Body of pancreas (tissue), 4 donors: ENCODE measurements around the gene PNPLA3. TPM values are rescaled to one million over a fixed set of nuclear protein-coding genes. Genes with fewer than 3 reads are reported as not detected.
A peak's percentile ranks its signal among the peaks of the same experiment; 100 is the strongest.

Source experiments
- ATAC-seq: fragments of 150-250 bp; one replicate; pipeline ENCODE4 v1.9.1; 2016
- DNase-seq, 4 donors: peaks; one replicate each; pipeline ENCODE4 v3.0.0-alpha.2; 2019
- H3K27ac ChIP-seq, 4 donors: fragments of 200-600 bp; sonication (generic); 1 replicate in 3 of 4; 2 replicates in 1 of 4; pipeline versions ENCODE4 v1.5.1 to v1.6.1; 2016 to 2019; ENCODE audit warnings: mild to moderate bottlenecking in 1 of 4, mixed read lengths in 1 of 4, moderate library complexity in 1 of 4
- H3K27me3 ChIP-seq, 2 donors: fragments of 200-600 bp; sonication (generic); one replicate each; pipeline ENCODE4 v1.6.0; 2016; ENCODE audit warnings: mild to moderate bottlenecking in 1 of 2
- H3K36me3 ChIP-seq, 2 donors: fragments of 200-600 bp; sonication (generic); replicated peaks in 1 of 2; 2 replicates each; pipeline ENCODE4 v1.5.1; 2016; ENCODE audit warnings: low read depth in 2 of 2; ENCODE audit not compliant: insufficient read depth in 1 of 2
- H3K4me1 ChIP-seq: fragments of 200-600 bp; sonication (generic); one replicate; pipeline ENCODE4 v1.6.0; 2016
- H3K4me3 ChIP-seq, 2 donors: fragments of 200-600 bp; sonication (generic); 1 replicate in 1 of 2; 2 replicates in 1 of 2; pipeline ENCODE4 v1.5.1; 2016 to 2019
- H3K9me3 ChIP-seq, 3 donors: fragments of 200-600 bp; sonication (generic); 1 replicate in 2 of 3; 2 replicates in 1 of 3; pipeline ENCODE4 v1.5.1; 2016
- CTCF ChIP-seq, 7 experiments: fragments of 450-650 bp in 4 of 7; fragments of 200-600 bp in 3 of 7; sonication (generic) in 3 of 7; IDR thresholded peaks; one replicate each; pipeline ENCODE4 v1.5.1; 2016 to 2019; ENCODE audit warnings: antibody characterized with exemption in 7 of 7
- POLR2A ChIP-seq, 3 donors: fragments of 450-650 bp; IDR thresholded peaks; one replicate each; pipeline ENCODE4 v1.6.1; 2016; ENCODE audit warnings: antibody characterized with exemption in 3 of 3, mild to moderate bottlenecking in 2 of 3
- WGBS, 2 donors: methylation state at CpG; one replicate each; pipeline ENCODE4 v1.1.5; 2017; 5-methylcytosine and 5-hydroxymethylcytosine counted together
- intact Hi-C: fragments of 100-400 bp; cut with DNase I; formaldehyde crosslinking; loops from one replicate; pipeline ENCODE4 v1.15.1; 2023
- total RNA-seq, 2 donors: library from RNA; depleted of rRNA; stranded (reverse); fragments of >200 nt; gene quantifications; one replicate each; pipeline ENCODE4 v1.1.0, GENCODE V29; 2016

PNPLA3 gene
- total RNA-seq, 2 donors from 2014 or later = 0.66 to 0.78 TPM

GRCh38 chr22:43919106-43919973, 4.3 kb upstream of the PNPLA3 start:
- DNase-seq (peak; percentile 23 to 58 (median 52)), ATAC-seq (no peak)
- no peak overlapping the region for H3K27ac ChIP-seq
- no peak overlapping the region for H3K4me3 ChIP-seq
- H3K27me3 ChIP-seq = peaks cover 0 to 3% of the 10 kb centered on the region in 2 donors
- no peaks in the 10 kb centered on the region for H3K36me3 ChIP-seq
- peaks cover 15% of the 10 kb centered on the region for H3K4me1 ChIP-seq
- H3K9me3 ChIP-seq = no peaks in the 10 kb centered on the region
- WGBS, 2 donors = 49 to 53% methylated on average over 14 to 16 of the region's 16 CpGs
- TF ChIP-seq CTCF (IDR thresholded peaks at IDR 0.05) = no peak
- intact Hi-C loops = no loop called here

GRCh38 chr22:43921370-43921769, 2.2 kb upstream of the PNPLA3 start:
- Histone ChIP-seq H3K36me3 (no peaks in the 10 kb centered on the region), H3K27me3 (peaks cover 0 to 4% of the 10 kb centered on the region in 2 donors), H3K9me3 (no peaks in the 10 kb centered on the region), H3K27ac (no peak overlapping the region), H3K4me3 (no peak overlapping the region), H3K4me1 (peaks cover 16% of the 10 kb centered on the region)
- intact Hi-C loops = no loop called here
- TF ChIP-seq POLR2A (IDR thresholded peaks at IDR 0.05) = no peak
- ATAC-seq (no peak), DNase-seq (no peak)
- 47% methylated on average over 4 of the region's 4 CpGs; no CpG with 5 or more reads in 1 of the 2 donors for WGBS, 2 donors

GRCh38 chr22:43922123-43922522, 1.5 kb upstream of the PNPLA3 start:
- DNase-seq (no peak), ATAC-seq (no peak)
- Histone ChIP-seq H3K4me3 (no peak overlapping the region), H3K4me1 (peaks cover 16% of the 10 kb centered on the region), H3K36me3 (no peaks in the 10 kb centered on the region), H3K27ac (no peak overlapping the region), H3K27me3 (peaks cover 0 to 4% of the 10 kb centered on the region in 2 donors), H3K9me3 (no peaks in the 10 kb centered on the region)
- 62% methylated on average over 3 of the region's 3 CpGs; no CpG with 5 or more reads in 1 of the 2 donors for WGBS, 2 donors
- TF ChIP-seq CTCF (IDR thresholded peaks at IDR 0.05) = no peak
- intact Hi-C loops = no loop called here

GRCh38 chr22:43923191-43923590, 414 bp upstream of the PNPLA3 start:
- Histone ChIP-seq H3K9me3 (no peaks in the 10 kb centered on the region), H3K27ac (no peak overlapping the region), H3K4me1 (peaks cover 16% of the 10 kb centered on the region), H3K27me3 (peaks cover 0 to 4% of the 10 kb centered on the region in 2 donors), H3K4me3 (no peak overlapping the region), H3K36me3 (no peaks in the 10 kb centered on the region)
- ATAC-seq = no peak
- DNase-seq = peak in 2 of 4 donors; percentile 3 to 11
- 5 to 7% methylated on average over 7 to 13 of the region's 13 CpGs for WGBS, 2 donors
- intact Hi-C loops = no loop called here
- TF ChIP-seq CTCF (IDR thresholded peaks at IDR 0.05) (no peak), POLR2A (IDR thresholded peaks at IDR 0.05) (no peak)

- no peak for ATAC-seq
- 58 to 69% methylated on average over 3 to 7 of the region's 7 CpGs for WGBS, 2 donors
- no peak overlapping the region for H3K27ac ChIP-seq
Observed at GRCh38 chr22:43924877-43925276, 1.3 kb downstream of the PNPLA3 start.

More at GRCh38 chr22:43924877-43925276, 1.3 kb downstream of the PNPLA3 start:
- Histone ChIP-seq H3K36me3 (no peaks in the 10 kb centered on the region), H3K9me3 (no peaks in the 10 kb centered on the region), H3K27me3 (peaks cover 0 to 4% of the 10 kb centered on the region in 2 donors), H3K4me3 (no peak overlapping the region), H3K4me1 (peaks cover 9% of the 10 kb centered on the region)
- DNase-seq = no peak
- intact Hi-C loops = no loop called here
- TF ChIP-seq POLR2A (IDR thresholded peaks at IDR 0.05) (no peak), CTCF (IDR thresholded peaks at IDR 0.05) (no peak)
